ENCODE data around the gene COL20A1.

DNA sequence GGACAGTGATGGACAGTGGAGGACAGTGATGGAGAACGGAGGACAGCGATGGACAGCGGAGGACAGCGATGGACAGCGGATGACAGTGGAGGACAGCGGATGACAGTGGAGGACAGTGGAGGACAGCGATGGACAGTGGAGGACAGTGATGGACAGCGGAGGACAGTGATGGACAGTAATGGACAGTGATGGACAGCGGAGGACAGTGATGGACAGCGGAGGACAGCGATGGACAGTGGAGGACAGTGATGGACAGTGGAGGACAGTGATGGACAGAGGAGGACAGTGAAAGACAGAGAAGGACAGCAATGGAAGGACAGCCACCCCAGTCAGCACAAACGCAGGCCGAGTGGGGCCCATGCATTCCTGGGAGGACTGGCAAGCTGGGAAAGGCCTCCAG, 35.4 kb upstream of the COL20A1 start:
- TF ChIP-seq, protein P1, sequence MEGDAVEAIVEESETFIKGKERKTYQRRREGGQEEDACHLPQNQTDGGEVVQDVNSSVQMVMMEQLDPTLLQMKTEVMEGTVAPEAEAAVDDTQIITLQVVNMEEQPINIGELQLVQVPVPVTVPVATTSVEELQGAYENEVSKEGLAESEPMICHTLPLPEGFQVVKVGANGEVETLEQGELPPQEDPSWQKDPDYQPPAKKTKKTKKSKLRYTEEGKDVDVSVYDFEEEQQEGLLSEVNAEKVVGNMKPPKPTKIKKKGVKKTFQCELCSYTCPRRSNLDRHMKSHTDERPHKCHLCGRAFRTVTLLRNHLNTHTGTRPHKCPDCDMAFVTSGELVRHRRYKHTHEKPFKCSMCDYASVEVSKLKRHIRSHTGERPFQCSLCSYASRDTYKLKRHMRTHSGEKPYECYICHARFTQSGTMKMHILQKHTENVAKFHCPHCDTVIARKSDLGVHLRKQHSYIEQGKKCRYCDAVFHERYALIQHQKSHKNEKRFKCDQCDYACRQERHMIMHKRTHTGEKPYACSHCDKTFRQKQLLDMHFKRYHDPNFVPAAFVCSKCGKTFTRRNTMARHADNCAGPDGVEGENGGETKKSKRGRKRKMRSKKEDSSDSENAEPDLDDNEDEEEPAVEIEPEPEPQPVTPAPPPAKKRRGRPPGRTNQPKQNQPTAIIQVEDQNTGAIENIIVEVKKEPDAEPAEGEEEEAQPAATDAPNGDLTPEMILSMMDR (conservative IDR thresholded peaks at IDR 0.05) = no peak
- TF ChIP-seq ZFX (IDR thresholded peaks at IDR 0.05) = no peak
